GM19468 (cell line): Measurements from ENCODE around the gene RRBP1.

Experiments used
- ATAC-seq: cut with Tn5 transposase; IDR thresholded peaks from one replicate; pipeline ENCODE4 v1.9.1; 2021; ENCODE audit warnings: mild to moderate bottlenecking, moderate library complexity, moderate number of reproducible peaks; ENCODE audit not compliant: unreplicated experiment; ENCODE audit errors: extremely low read depth

The RRBP1 gene

DNA sequence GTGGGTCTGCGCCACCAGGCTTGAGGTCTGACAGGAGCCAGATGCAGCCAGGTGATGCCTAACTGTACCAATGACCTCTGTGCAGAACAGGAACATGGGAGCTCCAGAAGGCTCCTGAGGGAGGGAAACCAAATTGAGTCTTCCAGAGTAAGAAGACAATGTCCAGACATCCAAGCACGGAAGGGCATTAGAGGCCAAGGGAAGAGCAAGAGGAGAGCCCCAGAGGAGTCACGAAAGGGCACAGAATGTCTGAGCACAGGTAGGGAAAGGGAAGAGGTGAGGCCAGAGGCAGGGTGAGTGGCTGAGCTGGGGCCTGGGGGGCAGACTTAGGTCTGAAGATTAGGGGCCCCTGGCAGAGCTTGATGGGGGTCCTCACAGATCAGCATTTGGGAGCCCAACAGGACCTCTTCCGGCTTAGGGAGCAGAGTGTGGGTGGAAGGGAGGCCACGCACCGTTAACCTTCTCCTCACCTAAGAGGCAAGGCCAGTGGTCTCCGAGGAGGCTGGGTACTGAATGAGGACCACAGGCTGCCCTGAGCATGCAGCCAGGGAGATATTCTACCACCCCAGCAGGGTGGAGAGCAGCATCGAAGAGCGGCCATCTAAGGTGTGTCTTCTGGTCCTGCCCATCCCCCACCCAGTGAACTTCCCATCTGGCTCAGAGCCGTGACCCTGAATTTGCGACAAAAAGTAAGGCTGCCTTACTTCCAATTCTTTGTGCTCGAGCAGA, 41.7 kb downstream of the RRBP1 start:
- ATAC-seq: no peak

DNA sequence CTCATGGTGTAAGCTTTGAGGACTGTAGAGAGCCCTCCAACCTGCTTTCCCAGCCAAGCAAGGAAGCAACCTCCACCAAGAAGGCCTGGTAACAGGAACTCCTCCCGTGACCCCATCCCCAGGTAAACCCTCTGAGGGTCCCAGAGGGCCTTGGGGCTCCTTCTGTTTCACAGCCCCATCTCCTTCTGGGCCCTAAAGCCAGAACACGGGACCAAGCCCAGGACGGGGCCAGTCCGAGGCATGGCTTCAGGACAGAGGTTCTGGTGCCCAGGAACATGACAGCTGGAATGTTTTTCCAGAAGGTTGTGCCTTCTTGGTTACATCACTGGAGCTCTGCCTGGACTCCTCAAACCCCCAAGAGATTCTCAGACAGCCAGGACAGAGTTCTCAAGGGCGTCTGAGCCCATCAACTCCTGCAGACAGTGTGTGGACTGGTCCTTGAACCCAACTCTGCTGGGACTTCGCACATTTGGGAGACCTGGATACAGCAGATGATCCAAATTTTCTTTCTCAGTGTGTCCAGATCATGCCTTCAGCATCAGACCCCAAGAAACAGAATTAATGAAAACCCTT, 43.1 kb downstream of the RRBP1 start:
- ATAC-seq: no peak

DNA sequence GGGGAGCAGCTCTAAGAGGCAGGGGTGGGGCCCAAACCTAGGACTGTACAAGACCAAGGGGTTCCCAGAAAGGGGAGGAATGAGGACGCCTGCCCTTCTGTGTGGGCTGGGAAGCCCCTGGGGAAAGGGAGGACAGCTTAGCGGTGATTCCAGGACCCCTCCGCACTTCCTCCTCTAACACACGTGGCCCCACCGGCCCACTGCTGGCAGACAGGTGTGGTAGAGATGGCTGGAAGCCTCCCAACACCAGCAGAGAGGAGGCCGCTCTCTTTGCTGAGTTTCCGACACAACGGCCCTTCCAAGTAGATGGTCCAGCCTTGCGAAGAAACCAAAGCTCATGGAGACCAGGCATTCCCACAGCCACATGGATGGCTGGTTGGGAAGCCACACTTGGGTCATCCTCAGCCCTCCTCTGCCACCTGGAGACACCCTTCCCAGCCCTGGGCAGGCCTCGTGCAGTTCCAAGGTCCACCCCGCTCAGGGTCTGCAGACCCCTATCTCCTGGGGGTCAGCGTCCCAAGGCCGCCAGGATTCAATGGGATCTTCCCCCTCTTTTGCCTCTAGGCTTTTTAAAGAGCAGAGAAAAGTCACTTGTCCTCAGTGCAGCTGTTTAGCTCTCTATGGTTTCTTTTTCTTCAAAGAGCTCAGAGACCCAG, 43.9 kb downstream of the RRBP1 start:
- ATAC-seq: no peak

DNA sequence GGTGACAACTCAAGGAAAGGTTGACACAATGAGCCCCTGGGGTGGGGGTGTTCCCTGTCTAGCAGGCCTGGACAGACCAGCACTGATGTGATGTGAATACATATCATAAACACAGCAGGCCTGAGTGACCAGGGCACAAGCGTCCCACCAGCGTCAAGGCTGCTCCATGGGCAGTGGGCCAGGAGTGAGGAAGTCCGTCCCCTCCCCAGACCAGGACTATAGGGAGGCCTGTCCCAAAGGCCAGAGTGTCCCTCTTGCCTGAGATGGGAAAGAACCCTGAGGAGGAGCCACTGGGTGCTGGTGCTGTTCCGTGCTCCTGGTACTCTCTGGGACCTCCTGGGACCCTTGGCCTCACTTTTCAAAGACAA, 44.6 kb downstream of the RRBP1 start:
- no peak for ATAC-seq

DNA sequence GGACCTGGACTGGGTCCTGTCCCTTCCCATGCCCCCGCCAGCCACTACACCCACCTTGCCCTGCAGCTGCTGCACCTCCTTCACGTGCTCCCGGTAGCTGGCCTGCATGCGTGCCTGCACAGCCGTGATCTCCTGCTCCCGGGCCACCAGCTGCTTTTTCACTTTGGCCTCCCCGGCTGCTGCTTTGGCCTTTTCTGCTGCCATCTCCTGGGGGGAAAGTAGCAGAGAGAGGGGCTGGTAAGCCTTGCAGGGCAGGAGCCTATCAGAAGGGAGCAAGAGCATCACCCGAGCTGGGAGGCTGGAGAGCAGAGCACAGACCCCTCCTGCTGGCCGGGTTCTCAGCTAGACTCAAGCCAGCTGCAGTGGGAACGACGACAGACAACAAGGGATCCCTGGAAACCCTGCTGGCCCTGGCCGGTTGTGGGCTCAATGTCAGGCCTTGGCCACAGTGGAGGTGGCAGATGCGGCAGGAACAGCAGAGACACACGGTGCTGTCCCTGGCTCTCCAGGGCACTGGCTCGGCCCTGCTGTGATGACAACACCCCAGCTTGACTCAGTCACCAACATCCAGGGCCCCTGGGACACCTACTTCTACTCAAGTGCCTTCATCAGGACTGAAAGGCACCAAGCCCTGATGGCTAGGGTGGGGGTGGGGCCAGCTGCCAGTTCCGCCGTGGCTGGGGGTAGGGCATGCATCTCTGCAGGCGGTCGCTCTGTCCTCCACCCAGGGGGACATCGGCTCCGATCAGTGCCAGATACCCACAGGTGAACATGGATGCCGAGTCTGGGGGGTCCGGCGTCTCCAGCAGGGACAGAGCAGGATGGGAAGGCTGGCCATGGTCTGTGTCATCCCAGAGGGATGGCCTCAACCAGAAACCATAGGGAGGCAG, 45.3 kb downstream of the RRBP1 start:
- no peak for ATAC-seq

DNA sequence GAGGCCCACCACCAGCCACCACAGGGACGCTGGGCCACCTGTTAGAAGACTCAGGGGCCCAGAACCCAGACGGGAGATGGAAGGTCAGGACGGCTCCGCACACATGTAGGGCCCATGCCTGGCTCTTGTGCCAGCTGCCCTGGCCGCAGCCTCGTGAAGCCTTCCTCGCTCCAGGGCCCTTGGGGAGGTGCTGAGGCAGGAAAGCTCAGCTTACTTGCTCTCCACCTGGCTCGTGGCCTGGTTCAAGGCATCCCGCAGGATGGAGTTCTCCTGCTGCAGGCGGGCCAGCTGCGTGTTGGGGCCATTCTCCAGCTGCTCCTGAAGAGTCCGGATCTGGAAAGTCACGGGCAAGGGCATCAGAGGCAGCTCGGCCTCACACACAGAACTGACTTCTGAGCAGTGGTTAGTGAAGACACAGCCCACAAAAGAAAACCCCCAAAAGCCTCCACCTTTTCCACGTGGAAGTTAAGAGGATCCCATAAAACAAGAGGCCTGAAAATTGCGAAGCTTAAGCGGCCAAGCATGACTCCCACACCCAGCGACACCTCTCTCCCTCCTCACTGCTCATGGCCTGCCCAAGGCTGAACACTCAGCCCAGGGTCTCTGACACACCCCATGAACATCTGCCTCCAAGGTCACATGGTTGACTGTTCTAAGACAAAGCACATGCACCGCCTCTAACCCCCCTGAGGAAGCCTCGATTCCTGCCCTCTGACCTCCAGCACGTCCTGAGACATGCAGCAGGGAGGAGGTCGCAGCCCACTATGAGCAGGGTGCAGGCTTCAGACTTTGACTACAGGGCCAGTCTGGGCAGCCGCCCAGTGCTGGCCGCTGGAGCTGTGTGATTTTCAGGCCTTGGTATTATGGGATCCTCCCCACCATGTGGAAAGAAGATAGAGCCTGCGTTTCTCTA, 46.5 kb downstream of the RRBP1 start:
- no peak for ATAC-seq

DNA sequence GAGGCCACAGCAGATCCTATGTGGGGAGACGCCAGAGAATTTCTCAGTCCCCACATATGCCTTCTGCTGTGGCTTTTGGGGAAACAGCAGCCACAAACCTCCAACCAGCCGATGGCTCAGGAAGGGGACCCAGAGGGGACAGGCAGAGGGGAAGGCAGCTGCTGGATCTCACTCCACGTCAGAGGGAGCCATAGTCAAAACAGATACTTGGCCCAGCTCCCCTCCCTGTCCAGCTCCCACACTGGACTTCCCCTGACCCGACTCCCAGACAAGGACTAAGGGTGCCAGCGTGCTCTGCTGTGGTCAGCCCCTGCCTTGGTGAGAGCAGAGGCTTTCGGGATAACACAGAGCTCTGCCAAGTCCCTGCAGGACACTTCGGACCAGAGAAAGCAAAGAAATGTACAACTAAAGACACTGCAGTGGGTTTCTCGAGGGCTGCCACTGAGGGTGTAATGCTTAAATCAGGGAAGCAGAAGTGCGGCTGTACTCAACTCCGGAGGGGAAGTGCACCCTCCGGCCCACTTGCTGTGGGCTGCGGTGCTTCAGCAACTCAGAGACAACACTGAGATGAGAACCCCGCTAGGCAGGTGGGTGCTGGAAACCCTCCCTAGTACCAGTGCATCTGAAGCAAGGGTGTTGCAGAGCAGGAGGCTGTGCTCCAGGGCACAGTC, 47.2 kb downstream of the RRBP1 start:
- ATAC-seq: no peak

DNA sequence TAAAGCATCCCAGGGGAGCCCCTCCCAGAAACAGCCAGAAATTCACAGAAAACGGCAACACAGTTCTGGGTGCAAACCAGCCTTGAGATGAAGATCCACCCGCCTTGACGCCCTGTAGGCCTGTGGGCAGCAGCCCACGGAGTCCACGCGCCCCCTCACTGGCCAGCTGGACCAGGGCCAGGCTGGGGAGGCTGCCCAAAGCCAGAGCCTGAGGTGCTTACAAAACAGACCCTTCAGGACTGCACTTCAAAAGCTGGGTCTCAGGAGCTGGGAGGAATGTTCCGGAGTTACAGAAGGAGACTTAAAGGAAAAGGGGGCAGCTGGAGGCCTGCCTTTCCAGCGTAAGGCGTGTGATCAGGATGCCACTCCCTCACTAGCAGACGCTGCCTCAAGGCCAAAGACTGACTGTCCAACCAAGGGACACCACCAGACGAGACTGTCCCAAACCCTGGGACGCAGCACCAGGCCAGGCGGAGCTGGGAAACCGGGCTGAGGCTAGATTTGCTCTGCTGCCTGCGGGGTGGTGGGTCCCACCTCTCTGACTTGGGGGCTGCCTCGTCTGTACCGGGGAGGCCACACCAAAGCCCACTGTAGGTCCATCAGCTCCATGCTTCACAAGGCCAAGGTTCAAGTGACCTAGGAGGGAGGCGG, 48.1 kb downstream of the RRBP1 start:
- ATAC-seq: no peak

DNA sequence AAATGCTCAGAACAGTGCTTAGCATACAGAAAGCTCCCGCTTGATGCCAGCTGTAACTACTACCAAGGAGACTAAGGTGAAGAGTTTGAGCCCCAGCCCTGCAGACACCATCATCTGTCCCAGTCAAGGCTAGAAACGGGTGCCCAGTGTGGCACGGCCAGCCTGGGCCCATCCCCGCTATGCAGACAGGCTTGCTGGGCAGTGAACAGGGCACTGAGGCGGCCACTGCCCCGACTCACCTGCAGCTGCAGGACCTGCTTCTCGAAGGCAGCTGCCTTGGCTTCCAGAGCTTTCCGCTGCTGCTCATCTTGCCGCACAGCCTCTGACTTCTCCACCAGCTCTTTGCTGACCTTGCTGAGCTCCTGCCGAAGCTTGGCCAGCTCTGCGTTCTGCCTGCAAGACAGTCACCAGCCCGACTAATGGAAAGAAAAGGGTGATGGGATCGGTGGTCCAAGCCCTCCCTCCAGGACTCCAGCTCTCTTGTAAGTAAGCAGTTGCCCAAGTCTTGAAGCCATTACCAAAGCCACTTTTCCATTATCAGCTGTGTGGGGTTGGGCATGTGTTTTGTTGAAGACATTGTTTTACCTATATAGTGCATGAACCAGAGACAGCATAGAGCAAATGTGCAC, 48.7 kb downstream of the RRBP1 start:
- ATAC-seq: no peak

DNA sequence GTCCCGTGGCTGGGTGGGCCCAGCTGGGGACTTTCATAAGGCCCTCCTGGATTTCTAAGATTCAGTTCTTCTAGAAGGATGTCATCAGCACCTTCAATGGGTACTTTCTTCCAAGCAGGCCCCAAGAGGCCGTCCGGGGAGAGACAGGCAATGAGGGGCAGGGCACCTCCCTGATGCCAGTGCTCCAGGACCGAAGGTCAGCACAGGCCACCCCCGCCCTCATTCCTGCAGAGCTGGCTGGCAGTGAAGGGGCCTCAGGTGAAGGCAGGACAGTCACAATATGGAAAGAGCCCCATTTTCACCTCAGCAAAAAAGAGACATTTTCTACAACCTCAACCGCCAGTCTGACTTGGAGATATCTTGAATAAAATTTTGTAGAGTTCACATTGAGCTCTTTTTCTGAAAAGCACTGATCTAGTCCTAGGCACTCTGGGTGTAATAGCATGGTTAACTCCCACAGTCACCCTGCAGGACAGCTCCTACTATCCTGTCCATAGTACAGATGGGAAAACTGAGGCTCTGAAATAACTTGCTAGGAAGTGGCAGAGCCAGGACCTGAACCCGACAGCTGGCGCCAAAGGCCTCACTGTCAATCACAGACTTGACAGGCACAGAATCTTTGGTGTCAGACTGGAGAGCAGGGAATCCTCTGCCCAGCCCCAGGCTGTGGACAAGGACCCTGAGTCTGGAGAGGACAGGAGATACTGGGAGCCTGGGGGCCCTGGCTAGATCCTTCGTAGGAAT, 50.3 kb downstream of the RRBP1 start:
- no peak for ATAC-seq

DNA sequence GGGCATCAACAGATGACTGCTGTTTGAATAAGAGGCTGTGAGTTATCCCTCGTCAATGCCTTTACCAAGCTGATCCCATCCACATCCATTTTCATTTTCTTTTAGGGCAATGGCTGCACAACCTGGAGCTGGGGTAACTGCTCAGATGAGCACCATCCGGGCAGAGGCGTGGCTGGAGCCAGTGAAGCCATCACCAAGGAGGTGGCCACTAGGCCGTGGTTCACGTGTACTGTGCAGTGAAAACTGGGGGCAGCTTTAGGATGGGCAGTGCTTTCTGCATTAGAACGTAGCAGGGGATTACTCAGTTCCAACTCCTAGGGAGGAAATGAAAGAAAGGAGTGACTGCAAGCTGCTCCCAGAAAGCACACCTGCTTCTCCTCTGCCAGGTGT, 51.2 kb downstream of the RRBP1 start:
- no peak for ATAC-seq

DNA sequence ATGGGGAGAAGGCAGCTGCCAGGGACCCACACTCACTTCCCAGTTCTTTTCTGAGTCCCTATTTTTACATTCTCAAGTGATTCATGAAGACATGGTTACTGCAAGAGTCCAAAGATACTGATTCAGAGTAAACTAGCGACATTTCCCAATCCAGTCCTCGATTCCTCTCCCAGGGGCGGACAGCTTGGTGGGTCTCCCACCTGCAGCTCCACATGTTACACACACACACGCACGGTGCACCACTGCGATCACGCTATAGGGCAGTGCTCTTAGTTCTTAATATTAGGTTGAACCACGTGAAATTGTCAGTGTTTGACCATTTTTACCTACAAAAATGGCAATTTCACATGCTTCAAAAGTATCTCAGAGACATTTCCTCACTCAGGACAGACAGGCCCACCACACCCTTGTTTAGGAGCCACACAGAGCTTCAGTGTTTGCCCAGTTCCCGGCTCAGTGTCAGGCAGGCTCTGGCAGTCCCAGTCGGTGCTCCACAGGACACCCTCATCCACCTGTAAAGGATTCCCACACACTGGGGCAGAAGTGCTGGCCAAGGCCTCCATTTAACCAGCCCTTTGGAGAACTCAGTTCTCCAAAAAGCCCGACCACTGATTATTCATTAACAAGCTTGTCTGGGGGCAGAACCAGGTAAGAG, 51.8 kb downstream of the RRBP1 start:
- no peak for ATAC-seq

DNA sequence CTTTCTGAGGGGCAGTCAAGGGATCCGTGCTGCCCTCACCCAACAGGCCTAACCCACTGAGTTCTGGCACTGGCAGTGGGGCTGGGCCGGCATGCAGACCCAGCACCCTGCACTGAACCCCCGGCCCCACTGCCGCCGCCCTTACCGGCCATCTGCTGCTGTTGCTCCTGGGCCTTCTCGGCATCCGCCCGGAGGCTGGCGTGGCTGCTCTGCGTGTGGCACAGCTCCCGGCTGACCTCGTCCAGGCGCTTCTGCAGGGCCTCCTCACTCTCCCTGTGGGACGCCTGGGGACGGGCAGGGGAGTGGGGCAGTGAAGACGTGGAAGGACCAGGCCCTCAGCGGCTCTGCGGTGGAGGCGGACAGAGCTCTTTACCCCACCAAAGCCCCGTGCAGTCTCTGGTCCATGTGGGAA, 52.4 kb downstream of the RRBP1 start:
- no peak for ATAC-seq

DNA sequence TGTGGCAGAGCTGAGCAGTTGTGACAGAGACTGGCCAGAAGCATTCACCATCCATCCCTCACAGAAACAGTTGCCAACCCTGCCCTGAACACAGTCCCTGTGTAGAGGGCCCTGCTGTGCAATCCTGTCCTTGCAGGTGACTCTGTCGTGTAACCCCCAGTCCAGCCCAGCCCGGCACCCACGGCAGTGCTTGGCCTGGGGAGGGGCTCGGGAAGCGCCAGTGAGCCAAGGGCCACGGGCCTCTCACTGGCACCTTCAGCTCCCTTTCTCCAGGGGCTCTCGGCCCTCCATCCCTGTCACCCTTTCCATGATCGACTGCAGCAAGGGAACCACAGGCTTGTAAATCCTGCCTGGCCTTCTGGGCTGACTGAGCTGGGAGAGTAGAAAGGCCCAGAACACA, 53.0 kb downstream of the RRBP1 start:
- no peak for ATAC-seq

DNA sequence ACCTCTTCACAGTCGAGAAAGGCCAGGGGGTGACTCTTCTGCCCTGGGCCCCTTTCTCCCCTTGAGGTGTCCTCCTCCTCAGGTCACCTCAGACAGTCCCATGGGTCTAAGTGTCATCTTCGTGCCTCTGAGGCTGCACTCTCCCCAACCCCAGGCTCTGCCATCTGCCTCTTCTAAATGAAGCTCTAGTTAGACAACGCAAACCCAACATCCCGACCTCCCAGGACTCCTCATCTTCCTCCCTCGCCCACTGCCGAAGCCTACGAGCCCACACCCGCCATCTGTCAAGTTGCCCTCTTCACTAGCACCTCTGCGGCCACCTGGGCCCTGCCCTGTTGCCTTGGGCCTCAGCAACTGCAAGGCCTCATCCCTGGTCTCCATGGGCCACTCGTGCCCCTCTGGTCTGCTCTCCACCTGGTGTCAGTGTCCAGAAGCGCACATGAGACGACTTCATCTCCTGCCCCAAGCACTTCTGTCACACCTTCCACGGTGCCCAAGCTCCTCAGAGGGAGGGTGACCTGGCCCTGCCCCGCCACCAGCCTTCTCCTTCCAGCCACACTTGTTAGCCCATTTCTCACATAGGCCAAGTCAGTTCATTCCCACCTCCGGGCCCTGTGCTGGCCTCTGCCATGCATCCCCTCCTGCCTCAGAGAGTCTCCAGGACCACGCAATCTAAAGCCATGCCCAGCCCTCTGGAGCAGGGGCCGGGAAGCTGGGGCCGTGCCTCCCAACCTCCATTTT, 53.8 kb downstream of the RRBP1 start:
- ATAC-seq: no peak

DNA sequence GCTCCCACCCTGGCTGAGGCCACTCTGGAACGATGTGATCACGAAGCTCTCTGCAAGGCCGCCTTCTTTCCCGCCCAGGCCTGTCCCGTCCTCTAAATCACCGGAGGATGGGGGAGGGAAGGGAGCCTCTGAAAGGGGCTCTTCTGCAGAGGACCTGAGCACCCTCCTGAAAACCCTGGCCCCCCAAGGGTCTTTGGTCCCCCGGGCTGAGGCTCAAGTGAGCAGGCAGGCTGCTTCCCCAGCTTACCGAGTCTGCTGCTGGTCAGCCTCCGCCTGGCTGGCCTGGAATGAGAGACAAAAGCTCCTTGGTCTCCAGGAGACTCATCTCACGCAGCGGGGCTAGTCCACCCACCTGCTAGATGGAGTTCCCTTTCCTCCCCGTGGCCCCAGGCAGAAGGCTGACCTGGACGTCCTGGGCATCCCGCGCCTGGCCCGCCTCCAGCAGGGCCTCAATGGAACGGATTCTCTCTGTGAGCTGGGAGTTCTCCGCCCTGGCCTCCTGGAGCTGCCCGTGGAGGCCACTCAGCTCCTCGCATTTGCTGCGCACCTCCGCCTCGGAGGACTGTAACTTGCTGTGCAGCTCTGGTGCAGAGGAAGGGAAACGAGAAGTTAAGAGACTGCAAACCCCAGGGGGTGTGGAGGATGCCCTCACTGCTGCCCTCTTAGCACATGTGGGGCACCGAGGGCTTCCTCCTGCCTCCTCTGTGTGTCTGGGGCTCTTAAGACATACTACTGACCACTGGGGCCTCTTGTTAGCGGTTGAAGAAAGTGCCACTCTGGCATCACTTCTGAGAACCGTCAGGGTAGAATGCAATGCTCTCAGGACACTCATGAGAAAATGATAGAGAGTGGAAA, 54.7 kb downstream of the RRBP1 start:
- ATAC-seq: no peak
